Superior temporal gyrus (tissue), 1 donor: ENCODE measurements around the gene MAML3.

Experiments used
- DNase-seq: peaks from one replicate; pipeline ENCODE4 v3.0.0-alpha.2; 2016; ENCODE audit errors: extremely low spot score

Gene MAML3

DNA sequence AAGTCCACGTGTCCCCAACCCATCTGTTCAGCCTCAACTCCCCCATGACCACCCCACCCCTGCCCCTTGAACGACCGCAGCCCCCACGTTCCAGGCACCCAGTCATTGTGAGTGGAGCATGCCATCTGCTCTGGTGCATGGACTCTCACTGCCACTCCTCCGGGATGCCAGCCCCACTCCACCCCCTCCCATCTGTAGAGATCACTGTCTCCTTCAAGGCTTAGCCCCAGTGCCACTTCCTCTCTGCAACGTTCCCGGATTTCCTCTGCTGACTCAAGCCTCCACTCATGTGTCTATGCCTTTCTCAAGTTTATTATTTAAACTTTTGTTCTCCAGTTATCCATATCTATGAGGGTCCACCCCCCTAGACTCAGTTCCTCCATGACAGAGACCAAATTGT, 54.0 kb downstream of the MAML3 start:
- DNase-seq: no peak

DNA sequence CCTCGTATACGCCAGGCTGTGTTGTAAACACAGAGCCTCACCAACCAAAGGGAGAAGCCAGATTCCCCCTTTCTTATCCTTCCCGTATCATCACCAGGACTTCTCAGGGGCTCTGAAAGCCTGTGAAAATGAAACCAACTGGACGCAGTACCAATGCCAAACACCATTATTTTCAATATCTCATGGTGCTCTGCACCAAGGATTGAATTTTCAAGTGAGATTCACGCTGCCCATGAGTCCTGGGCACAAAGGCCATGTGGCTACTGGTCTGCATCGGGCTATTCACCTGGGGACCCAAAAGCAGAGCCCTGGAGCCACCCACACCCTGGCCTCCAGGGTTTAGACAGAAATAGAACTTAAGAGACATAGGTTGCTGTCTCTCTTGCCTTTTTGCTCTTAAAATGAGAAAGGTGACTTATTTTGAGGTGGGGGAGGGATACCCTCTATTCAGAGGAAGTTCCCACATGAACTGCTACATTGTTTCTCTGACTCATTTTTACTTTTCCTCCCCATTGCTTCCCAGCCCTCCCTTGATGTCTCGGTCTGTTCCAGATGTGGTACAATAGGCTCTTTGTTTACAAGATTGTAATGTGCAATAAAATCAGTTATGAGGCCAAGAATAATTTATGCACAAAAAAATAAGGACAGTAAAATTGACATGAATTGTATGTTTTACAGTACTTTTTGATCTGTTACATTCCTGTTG, 55.4 kb downstream of the MAML3 start:
- peak; percentile 74 for DNase-seq

DNA sequence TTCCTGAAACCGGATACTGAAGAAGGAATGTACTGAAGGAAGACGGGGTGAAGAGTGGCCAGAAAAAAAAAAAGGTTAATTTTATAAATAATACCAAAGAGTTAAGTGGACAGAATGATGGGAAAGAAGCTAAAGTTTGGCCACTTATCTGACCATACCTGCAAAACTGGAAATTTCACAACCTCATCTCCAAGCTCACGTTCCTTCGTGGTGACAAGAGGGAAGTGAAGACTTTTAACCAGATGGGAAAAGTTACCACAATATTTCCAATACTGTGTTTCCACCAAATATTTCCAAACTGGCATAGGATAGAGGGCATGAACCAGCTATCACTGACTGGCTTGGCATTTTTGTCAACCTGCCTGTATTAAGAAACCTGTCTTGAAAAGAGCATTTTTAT, 56.4 kb downstream of the MAML3 start:
- no peak for DNase-seq

DNA sequence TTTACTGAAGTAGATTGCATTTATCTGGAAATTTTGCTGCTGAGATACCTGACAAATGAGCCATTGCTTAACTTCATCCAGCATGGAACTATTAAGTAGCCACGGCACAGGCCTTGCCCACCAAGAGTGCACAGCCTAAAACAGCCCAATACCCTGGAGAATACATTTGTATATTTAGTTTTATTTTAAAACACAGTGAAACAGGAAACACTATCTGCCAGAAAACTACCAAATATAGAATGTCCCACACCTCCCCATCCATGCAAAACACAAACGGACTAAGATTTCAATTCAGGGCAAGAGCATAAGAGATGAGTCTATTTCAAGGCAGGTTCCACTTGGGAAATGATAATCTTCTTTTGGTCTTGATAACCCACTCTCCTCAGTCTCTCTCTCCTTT, 57.1 kb downstream of the MAML3 start:
- DNase-seq: no peak

DNA sequence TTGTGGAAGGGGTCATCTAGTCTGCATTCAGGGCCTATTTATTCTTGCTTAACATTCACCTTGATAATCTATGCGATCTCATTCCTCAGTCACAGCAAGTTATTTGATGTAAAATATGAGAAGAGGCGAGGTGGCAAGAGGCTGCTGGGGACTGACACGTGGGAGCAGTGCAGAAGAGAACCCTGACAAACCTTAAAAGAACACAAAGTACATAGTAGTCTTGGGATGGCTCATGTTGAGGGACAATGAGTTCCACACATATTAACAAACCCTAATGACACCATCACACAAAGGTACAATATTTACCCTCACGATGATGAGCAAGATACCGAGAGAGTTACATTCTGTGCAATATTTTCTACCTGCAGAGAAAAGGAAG, 57.5 kb downstream of the MAML3 start:
- no peak for DNase-seq

DNA sequence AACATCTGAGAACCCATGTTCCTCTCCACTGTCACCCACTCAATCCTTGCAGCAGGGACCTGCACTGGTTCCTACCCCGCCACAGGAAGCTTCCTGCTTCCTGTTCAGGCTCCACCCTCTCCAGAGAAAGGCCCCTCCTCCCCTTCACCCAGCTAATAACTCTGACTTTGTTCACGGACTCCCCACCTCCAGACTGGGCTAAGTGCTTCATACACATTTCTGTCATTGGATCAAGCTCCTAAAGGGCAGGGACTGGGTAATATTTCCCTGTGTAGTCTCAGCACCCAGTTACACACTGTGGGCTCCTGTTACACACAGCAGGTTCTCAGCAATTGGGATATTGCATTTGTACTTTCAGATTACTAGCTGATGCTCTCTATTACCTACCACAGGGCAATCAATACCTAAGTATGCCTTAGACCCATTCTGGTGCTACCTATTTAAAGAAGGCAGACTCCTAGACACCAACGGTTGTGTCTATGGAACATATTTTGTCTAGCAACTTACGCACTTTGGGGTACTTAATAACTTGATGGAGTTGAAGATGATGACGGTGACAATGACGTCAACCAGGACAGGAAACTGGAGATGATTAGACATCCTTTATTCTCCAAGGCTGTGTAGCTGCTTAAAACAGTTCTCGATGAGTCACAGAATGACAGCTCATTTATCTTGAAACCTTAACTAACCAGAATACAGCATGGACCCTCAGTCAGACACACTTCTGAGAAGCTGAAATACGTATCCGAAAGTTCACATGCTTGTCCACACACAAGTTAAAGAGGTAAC, 58.1 kb downstream of the MAML3 start:
- DNase-seq: no peak

DNA sequence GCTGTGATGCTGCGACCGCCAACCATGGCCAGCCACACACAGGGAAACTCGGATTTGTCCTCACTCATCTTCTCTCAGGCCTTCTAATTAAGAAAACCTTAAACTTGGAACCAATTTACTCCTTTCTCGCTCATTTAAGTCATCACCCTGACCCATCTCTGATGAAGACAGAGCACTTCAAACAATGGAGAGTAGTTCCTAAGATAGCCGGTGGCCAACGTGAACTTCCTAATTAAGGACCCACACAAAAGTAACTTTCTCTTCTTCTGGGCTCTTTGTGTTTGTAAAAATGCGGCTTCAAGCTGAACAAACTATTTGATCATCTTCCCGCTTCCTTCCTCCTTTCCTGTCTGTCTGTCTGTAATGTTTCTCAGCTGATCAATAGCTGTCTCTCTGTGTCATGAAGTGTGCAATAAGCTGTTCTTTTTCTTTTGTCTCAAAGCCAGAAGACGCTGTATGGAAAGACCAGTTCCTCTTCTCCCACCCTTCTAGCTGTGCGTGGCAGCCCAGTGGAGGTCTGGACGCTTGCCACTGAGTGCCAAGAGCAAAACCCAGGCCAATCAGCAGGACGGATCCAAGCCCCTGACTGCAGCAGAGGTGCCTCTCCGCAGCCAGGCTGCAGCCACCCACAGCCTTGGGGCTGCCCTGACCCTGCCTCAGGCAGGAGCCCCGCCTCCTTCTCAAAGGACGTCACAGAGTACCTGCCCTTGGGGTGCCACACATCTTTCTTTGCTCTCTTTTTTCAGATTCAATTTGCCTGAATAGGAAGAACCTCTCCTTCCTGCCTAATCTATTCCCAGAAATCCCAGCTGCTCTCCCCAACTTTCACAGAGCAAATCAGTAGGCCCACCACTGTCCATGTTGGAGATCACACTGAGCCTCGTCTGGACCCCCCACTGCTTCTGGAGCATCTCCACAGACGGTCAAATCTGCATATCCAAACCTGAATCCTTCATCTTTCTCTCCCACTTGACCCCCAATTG, 59.3 kb downstream of the MAML3 start:
- DNase-seq: no peak

DNA sequence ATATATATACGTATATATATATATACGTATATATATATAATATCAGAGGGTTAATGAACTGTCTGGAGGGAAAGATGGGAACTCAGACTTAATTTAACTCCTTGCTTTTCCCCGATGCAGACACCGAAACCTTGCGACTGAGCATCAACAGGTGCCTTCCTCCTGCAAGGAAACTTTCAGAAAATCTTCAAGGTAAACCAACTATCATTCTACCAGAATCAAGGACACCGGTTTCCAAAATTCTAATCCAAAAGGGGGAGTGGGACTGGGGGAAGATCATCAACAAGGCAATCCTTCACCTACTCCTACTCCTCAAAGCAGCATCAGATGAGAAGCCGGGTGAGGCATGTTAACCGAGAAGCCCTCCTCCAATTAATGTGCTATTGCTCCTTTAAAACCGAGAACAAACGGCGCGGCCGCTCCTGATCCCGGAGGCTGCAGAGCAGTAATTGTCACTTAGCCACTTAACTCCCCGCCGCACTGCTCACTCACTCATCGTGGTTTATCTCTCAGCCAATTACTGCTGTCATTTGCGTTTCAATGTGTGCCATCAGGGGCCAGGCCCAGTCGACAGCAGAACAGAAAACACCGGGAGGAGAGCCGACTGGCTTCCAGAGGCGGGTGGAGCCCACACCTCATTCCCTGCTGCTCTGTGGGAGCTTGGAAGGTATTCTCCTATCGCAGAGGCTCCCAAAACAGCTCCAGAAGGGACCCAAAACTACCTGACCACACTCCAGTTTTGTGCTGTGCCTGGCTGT, 61.7 kb downstream of the MAML3 start:
- peak; percentile 56 for DNase-seq

DNA sequence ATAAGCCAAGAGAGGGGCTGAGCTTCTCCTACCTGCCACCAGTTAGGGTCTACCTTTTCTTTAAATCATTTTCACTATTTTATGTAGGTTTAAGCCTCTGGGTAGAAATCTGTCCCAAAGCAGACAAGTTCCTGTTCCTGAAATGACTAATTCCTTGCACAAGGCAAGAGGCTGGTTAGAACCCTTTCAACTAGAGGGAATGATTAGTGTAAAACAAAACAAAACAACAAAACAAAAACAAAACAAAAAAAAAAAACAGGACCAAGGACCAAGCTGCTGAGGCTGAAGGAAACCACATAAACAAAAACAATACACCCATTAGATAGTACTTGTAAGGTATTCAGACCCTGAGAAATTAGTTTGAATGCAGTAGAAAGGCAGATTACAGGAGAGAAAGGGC, 62.7 kb downstream of the MAML3 start:
- DNase-seq: no peak

DNA sequence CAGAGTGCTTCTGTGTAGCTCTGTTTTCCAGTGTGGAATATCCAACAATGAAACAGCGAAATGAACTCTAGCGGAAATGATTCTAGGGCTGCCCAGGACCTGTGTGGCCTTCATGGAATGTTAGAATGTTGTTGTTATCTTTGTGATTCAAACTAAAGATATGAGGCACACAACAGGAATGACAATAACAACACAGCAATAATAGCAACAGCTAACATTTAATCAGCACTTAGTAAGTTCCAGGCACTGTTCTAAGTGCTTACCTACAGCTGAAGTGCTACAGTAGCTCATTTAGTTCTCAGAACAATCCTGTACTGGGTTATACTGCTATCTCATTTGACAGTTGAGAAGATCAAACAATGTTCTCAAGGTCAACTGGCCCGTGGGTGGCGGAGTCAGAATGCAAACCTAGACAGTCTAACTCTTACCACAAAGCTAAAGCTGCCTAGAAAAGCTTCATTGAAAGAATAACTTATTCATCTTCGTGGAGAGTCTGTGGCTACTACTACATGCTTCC, 63.7 kb downstream of the MAML3 start:
- no peak for DNase-seq

DNA sequence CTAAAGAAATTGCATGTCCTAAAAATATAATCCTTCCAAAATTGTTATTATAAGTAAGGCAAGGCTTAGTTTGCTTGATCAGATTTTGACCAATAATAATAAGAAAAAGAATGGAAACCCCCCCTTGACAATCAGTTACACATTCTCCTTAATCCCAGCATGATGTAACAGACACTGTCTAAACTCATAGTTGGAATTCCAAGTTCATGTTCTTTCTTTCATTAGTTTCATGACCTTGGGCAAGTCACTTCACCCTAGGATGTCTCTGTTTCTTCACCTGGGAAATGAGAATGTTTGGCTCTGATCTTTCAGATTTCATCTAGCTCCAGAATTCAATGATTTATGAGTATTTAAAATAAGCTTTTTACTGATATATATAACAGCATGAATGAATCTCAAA, 64.8 kb downstream of the MAML3 start:
- no peak for DNase-seq

DNA sequence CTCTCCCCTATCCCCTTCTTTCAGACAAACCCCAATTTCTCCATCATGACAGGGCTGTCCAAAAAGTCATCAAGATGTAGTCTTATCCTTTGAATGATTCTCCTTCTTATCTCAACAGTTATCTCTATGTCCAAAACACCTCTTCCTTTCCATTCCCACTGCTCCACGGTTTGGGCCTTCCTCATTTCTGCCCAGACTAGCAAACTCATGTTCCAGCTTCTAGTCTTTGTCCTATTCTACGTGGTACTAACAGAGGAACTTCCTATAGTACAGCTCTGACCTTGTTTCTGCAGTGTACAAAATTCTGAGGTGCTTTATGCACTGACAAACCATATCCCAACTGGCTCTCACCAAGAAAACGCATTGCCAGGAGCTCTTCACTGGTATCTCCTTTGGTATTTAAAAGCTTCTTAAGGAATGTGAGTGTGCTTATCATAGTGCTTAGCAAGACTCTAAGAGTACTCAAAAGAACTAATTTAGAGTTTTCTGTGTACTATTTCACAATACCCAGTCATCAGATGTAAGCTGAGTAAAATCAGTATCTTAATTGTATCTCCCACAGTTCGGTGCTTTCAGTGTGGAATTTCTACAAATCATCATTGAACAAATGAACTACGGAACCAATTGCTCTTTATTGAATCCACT, 65.5 kb downstream of the MAML3 start:
- DNase-seq: no peak

DNA sequence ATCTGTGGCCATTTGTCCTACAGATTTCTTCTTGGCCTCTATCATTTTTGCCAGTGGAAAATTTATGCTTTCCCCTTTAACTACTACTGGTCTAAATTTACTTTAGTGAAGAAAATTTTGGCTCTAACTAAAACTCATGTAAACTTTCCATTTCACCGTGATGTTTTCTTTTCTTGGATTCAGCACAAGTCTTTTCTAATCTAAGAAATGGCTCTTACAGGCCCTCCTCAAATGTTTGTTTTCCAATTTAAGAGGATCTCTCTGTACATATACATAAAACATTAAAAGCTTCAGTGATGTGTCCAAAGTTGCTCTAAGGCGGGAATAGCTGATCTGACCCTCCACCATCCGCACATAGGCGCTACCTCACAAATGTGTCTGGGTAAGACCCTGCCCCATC, 68.1 kb downstream of the MAML3 start:
- no peak for DNase-seq

DNA sequence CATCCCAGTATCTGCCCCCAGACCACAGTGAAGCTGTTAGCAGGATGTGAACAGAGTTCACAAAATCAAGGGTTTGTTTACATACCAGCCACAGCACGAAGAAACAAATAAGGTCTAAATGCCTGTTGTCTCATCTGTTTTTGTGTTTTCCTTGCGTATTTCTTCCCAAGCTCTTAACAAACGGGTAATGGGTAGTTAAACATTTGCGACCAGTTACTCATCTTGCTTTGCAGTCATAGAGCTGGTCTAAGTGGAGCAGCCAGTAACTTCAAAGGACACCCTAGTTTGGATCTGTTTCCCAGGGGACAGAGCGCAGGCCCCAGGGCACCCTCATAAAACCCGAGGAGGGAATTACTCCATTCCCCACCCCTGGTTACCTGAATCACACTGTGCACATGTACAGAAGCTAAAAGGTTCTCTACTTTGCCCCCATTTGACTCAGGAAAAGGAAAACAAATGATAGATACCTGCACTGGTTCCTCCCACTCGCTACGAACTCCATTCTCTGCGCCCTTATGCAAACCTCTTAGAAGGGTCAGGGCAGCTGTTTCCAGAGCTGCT, 68.8 kb downstream of the MAML3 start:
- DNase-seq: no peak

DNA sequence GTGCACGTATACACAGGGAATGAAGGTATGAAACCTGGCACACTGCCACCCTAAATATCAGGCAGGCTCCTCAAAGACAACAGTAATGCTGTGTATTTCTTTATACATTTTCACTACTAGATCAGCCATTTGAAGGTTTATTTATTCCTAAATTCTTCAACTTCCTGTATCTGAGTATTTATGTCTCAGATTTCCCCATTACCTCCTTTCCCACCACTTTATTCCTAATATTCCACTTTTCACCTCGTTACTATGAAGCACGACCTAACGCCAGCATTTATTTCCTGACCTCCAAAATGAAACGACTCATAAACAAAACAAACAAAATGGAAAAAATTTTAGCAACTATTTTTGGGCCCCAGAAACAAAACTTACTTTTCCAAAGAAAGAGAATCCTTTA, 69.6 kb downstream of the MAML3 start:
- no peak for DNase-seq

DNA sequence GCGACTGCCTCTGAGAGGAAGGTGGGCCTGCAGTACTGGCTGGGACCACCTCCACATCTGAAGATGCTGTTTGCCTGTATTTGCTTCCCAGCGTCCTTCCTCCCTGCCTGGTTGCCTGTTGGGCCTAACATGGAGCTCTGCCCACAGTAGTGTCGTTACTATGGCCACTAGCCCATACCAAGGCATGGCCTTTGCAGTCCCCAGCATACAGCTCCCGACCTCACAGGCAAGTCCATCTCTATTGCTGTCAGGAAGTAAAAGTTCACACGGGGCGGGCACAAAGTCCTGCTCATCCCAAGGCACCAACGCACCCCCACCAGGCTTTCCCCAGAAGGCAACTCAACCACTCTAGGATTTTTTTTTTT, 71.6 kb downstream of the MAML3 start:
- DNase-seq: no peak

DNA sequence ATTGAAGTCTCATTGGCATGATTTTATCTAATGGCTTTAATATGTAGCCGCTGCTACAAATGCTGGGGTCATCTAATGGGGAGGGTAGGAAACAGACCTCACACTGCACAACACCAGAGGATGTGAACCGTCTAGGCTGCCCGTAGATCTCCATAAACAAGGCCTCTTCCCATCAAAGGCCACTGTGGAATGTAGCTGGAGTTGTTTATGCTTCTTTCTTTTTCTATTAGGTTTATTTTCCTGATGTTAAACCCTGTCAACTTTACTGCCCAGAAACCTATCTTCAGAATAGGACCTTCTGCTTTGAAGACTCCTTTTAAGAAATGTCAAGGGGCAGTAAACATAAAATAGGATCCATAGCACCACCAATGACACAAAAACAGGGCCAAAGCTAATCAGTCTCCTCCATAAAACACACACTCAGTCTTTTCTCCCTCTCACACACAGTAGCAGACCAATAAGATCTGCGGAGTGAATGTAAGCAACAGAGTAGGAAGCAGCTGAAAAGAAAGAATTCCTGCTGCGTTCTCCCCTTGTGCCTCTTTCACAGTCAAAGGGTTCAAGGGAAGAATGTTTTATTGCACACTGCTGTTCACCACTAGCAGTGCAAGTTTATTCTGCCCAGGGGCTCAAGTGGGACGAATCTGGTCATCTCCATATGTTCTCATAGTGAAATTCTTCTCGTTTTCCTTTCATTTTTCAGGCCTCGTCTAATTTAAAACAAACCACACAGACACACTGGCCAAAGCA, 72.2 kb downstream of the MAML3 start:
- DNase-seq: no peak

DNA sequence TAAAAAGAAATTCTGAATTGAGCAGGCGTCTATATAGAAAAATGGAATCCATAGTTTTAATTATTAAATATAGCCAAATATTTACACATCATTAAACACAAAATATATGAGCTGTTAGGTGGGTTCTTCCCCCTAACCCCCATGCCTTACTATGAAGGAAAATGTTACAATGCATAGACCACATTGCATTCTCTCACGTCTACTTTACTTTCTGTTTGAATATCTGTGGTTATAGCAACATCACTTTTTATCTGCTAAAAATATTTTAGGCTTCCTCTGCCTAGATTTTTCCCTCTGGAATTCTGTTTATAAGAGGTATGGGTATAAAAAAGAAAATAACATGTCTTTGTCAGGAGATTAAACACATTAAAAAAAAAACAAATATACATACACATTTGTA, 73.1 kb downstream of the MAML3 start:
- DNase-seq: no peak

DNA sequence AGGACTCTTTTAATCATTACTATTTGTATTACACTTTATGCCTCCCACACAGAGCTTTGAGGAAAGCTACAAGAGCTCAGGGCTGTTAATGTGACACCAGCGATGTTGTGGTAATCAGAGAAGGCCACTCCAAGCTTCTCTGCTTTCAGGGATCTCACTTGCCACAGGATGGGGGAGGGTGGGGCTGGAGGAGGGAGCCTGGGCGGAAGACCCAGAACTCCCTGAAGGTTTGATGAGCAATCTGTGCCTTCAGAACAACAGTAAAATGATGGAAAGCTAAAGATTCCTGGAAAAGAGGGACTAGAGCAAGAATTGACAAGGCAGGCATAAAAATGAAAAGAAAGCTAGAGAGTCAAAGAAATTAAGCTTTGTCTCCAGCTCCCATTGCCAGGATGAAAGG, 75.6 kb downstream of the MAML3 start:
- no peak for DNase-seq

DNA sequence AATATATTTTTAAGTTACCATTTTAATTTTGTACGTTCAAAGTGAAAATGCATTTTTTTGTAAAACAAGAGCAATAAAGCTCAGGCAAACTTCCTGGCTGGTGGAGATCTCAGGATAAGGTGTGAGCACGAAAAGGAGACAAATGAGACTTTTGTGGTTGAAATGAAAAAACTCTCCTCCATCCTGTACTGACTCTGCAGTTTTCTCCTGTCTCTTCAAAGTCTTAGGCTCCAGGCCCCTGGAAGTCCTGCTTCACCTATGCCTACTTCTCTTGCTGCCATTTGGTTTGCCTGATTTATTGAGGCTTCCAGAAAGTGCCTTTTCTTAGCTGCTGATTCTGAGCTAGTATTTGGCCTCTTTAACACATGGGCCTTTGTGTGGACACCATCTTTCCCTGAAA, 77.7 kb downstream of the MAML3 start:
- no peak for DNase-seq
